NCI-H2107 treated with DMSO at 0.1 percent for 48 hours (cell line): ENCODE measurements around the gene CCNT1.
"Not testable (repeated sequence)": the region's sequence is repeated elsewhere in the genome, so short reads cannot be mapped to it uniquely, and the experiment has no call there.

Experiments
- DNase-seq: peaks from one replicate; lab custom pipeline; 2025; ENCODE audit not compliant: unreplicated experiment; lab: John Stamatoyannopoulos, UW

Gene CCNT1

DNA sequence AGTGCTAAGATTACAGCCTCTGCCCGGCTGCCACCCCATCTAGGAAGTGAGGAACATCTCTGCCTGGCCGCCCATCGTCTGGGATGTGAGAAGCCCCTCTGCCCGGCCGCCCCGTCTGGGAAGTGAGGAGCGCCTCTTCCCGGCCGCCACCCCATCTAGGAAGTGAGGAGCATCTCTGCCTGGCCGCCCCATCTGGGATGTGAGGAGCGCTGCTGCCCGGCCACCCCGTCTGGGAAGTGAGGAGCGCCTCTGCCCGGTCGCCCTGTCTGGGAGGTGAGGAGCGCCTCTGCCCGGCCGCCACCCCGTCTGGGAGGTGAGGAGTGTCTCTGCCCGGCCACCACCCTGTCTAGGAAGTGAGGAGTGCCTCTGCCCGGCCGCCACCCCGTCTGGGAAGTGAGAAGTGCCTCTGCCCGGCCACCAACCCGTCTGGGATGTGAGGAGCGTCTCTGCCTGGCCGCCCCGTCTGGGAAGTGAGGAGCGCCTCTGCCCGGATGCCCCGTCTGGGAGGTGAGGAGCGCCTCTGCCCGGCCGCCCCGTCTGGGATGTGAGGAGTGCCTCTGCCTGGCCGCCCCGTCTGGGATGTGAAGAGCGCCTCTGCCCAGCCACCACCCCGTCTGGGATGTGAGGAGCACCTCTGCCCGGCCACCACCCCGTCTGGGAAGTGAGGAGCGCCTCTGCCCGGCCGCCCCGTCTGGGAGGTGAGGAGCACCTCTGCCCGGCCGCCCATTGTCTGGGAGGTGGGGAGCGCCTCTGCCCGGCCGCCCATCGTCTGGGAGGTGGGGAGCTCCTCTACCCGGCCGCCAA, 74.6 kb downstream of the CCNT1 start:
- DNase-seq = not testable (repeated sequence)

GRCh38 chr12:48640854-48641253, 75.7 kb downstream of the CCNT1 start:
- DNase-seq = no peak

DNA sequence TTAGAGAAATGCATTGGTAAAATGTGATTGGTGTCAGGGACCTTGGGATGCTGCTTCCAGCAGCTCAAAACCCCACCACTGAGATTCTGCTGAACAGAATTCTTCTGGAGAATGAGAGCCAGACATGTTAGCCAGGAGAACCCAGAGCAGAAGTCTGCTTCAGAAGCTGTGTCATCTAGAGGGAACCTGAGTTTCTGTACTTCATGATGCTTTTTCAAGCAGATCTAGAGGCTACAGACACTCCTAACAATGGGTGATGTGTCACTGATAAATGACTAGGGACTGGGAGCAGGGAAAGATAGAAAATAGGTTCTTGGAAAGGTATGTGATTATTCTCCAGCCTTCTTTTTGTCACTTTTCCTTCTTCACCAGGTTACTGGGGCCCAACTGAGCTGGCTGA, 76.1 kb downstream of the CCNT1 start:
- DNase-seq = no peak
